CD14-positive monocyte (primary cell): ENCODE results near the gene PLAGL2. TPM values are rescaled to one million over a fixed set of nuclear protein-coding genes. Genes with fewer than 3 reads are reported as not detected.
A peak's percentile ranks its signal among the peaks of the same experiment; 100 is the strongest.

Source experiments
- DNase-seq, 3 donors: peaks; one replicate each; pipeline ENCODE4 v3.0.0-alpha.2; 2011 to 2022
- H2AFZ ChIP-seq: 2 replicates; pipeline ENCODE4 v1.6.0; 2012; ENCODE audit warnings: mild to moderate bottlenecking, low read depth, low read length, inconsistent platforms; ENCODE audit not compliant: insufficient read depth, poor library complexity, severe bottlenecking
- H3K27ac ChIP-seq, 2 donors: 1 replicate in 1 of 2; 2 replicates in 1 of 2; pipeline ENCODE4 v1.5.1; 2012 to 2013; ENCODE audit warnings: low read length in 2 of 2, control low read depth in 1 of 2, inconsistent platforms in 1 of 2, low read depth in 1 of 2, mild to moderate bottlenecking in 1 of 2
- H3K27me3 ChIP-seq, 2 donors: one replicate each; pipeline versions ENCODE4 v1.6.0 to v1.6.1; 2011 to 2013; ENCODE audit warnings: low read length in 2 of 2; ENCODE audit not compliant: control insufficient read depth in 2 of 2, insufficient read depth in 2 of 2
- H3K36me3 ChIP-seq, 2 donors: replicated peaks in 1 of 2; 1 replicate in 1 of 2; 2 replicates in 1 of 2; pipeline versions ENCODE4 v1.5.1 to v1.6.1; 2012 to 2013; ENCODE audit warnings: low read length in 2 of 2, control low read depth in 1 of 2, inconsistent platforms in 1 of 2, mild to moderate bottlenecking in 1 of 2; ENCODE audit not compliant: insufficient read depth in 2 of 2, control insufficient read depth in 1 of 2
- H3K4me1 ChIP-seq, 2 donors: 1 replicate in 1 of 2; 2 replicates in 1 of 2; pipeline versions ENCODE4 v1.5.1 to v1.6.1; 2012 to 2013; ENCODE audit warnings: low read length in 2 of 2, control low read depth in 1 of 2, inconsistent platforms in 1 of 2, mild to moderate bottlenecking in 1 of 2, moderate library complexity in 1 of 2; ENCODE audit not compliant: insufficient read depth in 2 of 2, control insufficient read depth in 1 of 2
- H3K4me2 ChIP-seq: replicated peaks from 2 replicates; pipeline ENCODE3; 2012; ENCODE audit warnings: low read length, moderate library complexity, mild to moderate bottlenecking; ENCODE audit not compliant: poor library complexity, severe bottlenecking; ENCODE audit errors: extremely low read depth
- H3K4me3 ChIP-seq, 3 experiments: fragments of 200-600 bp in 1 of 3; sonication (generic) in 1 of 3; replicated peaks in 1 of 3; 1 replicate in 2 of 3; 2 replicates in 1 of 3; pipeline ENCODE4 v1.5.1; 2011 to 2013; ENCODE audit warnings: low read length in 3 of 3, mild to moderate bottlenecking in 3 of 3, control low read depth in 2 of 3, low read depth in 2 of 3, inconsistent platforms in 1 of 3, moderate library complexity in 1 of 3
- H3K79me2 ChIP-seq: 2 replicates; pipeline ENCODE4 v1.6.0; 2012; ENCODE audit warnings: mild to moderate bottlenecking, control low read depth, inconsistent platforms, low read length, moderate library complexity; ENCODE audit not compliant: insufficient read depth
- H3K9ac ChIP-seq: 2 replicates; pipeline ENCODE4 v1.6.0; 2017; ENCODE audit warnings: low read length, mild to moderate bottlenecking; ENCODE audit not compliant: insufficient read depth, poor library complexity, severe bottlenecking
- H3K9me3 ChIP-seq, 2 donors: replicated peaks in 1 of 2; 1 replicate in 1 of 2; 2 replicates in 1 of 2; pipeline versions ENCODE4 v1.5.1 to v1.6.1; 2012 to 2013; ENCODE audit warnings: low read length in 2 of 2, control low read depth in 1 of 2; ENCODE audit not compliant: control insufficient read depth in 1 of 2, insufficient read depth in 1 of 2
- H4K20me1 ChIP-seq: 2 replicates; pipeline ENCODE4 v1.6.0; 2012; ENCODE audit warnings: mild to moderate bottlenecking, low read length, control low read depth, moderate library complexity; ENCODE audit not compliant: insufficient read depth
- H3K27ac Mint-ChIP-seq, 7 donors: one replicate each; pipeline ENCODE4 v1.8.0; 2020; ENCODE audit warnings: mild to moderate bottlenecking in 7 of 7, mixed read lengths in 7 of 7, moderate library complexity in 6 of 7, inconsistent platforms in 2 of 7
- H3K27me3 Mint-ChIP-seq, 3 donors: one replicate each; pipeline ENCODE4 v1.8.0; 2021 to 2022; ENCODE audit warnings: low read depth in 3 of 3, mild to moderate bottlenecking in 3 of 3, mixed read lengths in 3 of 3, moderate library complexity in 3 of 3, inconsistent platforms in 1 of 3
- H3K36me3 Mint-ChIP-seq, 2 donors: one replicate each; pipeline ENCODE4 v1.8.0; 2020; ENCODE audit warnings: mixed read lengths in 2 of 2, inconsistent platforms in 1 of 2, mild to moderate bottlenecking in 1 of 2
- H3K4me1 Mint-ChIP-seq: one replicate; pipeline ENCODE4 v1.8.0; 2020; ENCODE audit warnings: mild to moderate bottlenecking, mixed read lengths
- H3K4me3 Mint-ChIP-seq, 2 donors: one replicate each; pipeline ENCODE4 v1.8.0; 2020; ENCODE audit warnings: mild to moderate bottlenecking in 2 of 2, mixed read lengths in 2 of 2, moderate library complexity in 1 of 2
- H3K9me3 Mint-ChIP-seq, 7 donors: one replicate each; pipeline ENCODE4 v1.8.0; 2020 to 2022; ENCODE audit warnings: mixed read lengths in 7 of 7, mild to moderate bottlenecking in 6 of 7, moderate library complexity in 6 of 7, inconsistent platforms in 2 of 7
- WGBS: methylation state at CpG from one replicate; pipeline ENCODE4 v1.1.5; 2013; ENCODE audit warnings: missing lambda C conversion rate; ENCODE audit not compliant: insufficient coverage; 5-methylcytosine and 5-hydroxymethylcytosine counted together
- intact Hi-C, 2 donors: fragments of 100-400 bp; cut with micrococcal nuclease; formaldehyde crosslinking; loops; one replicate each; pipeline versions ENCODE4 v1.15.0 to v1.15.1; 2023
- polyA plus RNA-seq, 3 donors: library from polyadenylated mRNA; depleted of rRNA in 1 of 3; unstranded in 2 of 3; stranded (reverse) in 1 of 3; fragments of 300-500 nt in 2 of 3; fragments of >200 nt in 1 of 3; fragmentation: Illumina TruSeq in 2 of 3; gene quantifications; 1 replicate in 2 of 3; 2 replicates in 1 of 3; pipeline ENCODE4 v1.2.3, GENCODE V29; 2012 to 2021
- TF ChIP-seq, protein P1 (sequence below): fragments of 200-600 bp; IDR thresholded peaks from one replicate; pipeline ENCODE4 v1.8.0; 2022; ENCODE audit warnings: antibody characterized with exemption, mild to moderate bottlenecking

Gene PLAGL2
- polyA plus RNA-seq, 3 donors, result 6.2 to 31.7 (median 14.7) TPM

DNA sequence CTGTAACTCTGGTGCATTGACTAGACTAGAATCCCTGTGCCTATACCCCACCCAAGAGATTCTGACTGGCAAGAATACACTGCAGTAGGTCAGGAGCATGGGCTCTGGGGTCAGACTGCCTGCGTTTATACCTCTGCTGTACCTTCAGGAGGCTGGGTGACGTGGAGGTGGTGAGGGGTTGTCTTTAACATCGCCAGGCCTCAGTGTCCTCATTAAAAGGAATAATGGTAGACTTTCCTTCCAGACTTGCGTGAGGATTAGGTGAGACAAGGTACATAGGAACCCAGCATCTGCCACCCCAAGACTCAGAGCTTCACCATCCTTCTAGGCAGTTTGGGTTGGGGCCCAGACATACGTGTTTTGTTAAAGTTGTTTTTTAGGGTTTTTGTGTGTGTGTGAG, 53.8 kb downstream of the PLAGL2 start:
- Histone ChIP-seq H3K4me1 (peaks cover 18 to 38% of the 10 kb centered on the region in 2 donors), H3K4me2 (no peak overlapping the region), H4K20me1 (no peaks in the 10 kb centered on the region), H3K9ac (no peak overlapping the region), H3K4me3 (no peak overlapping the region), H3K36me3 (peaks cover 65 to 78% of the 10 kb centered on the region in 2 donors), H3K27me3 (no peaks in the 10 kb centered on the region), H2AFZ (no peak overlapping the region), H3K27ac (no peak overlapping the region), H3K79me2 (peaks cover 3% of the 10 kb centered on the region), H3K9me3 (no peaks in the 10 kb centered on the region)
- Mint-ChIP-seq H3K27me3 (peaks cover 0 to 6% (median 0%) of the 10 kb centered on the region in 3 donors), H3K27ac (peak overlapping the region in 6 of 7 donors; percentile 30 to 99 (median 88)), H3K4me3 (no peak overlapping the region), H3K36me3 (peaks cover 74 to 91% of the 10 kb centered on the region in 2 donors), H3K9me3 (peaks cover 0 to 2% (median 0%) of the 10 kb centered on the region in 7 donors), H3K4me1 (peaks cover 41% of the 10 kb centered on the region)
- no CpG with 5 or more reads among the region's 5 CpGs for WGBS
- TF ChIP-seq, protein P1, sequence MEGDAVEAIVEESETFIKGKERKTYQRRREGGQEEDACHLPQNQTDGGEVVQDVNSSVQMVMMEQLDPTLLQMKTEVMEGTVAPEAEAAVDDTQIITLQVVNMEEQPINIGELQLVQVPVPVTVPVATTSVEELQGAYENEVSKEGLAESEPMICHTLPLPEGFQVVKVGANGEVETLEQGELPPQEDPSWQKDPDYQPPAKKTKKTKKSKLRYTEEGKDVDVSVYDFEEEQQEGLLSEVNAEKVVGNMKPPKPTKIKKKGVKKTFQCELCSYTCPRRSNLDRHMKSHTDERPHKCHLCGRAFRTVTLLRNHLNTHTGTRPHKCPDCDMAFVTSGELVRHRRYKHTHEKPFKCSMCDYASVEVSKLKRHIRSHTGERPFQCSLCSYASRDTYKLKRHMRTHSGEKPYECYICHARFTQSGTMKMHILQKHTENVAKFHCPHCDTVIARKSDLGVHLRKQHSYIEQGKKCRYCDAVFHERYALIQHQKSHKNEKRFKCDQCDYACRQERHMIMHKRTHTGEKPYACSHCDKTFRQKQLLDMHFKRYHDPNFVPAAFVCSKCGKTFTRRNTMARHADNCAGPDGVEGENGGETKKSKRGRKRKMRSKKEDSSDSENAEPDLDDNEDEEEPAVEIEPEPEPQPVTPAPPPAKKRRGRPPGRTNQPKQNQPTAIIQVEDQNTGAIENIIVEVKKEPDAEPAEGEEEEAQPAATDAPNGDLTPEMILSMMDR, result no peak
- intact Hi-C loops, result loop anchor here in 1 of 2 donors (2.0 kb wide), 1 partner anchor 41 kb away; no protein-coding TSS in a partner anchor
- DNase-seq, result no peak

DNA sequence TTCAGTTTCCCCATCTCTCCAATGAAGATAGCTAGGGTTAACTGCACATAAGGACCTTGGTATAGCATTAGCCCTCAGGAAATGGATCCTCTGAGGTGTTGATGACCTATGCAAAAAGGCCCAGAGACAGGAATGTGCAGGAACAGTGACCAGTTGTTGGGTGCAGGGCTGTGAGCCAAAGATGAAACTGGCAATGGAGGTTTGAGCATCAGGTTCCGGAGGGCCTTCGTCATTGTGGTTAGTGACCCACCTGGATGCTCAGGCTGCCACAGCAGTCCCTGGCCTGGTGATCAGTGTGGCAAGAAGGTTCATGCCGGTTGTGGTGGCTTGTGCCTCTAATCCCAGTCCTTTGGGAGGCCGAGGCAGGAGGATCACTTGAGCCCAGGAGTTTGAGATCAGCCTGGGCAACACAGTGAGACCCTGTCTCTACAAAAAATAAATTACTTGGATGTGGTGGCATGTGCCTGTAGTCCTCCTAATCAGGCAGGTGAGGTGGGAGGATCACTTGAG, 54.3 kb downstream of the PLAGL2 start:
- Histone ChIP-seq H3K4me1 (peaks cover 18 to 38% of the 10 kb centered on the region in 2 donors), H4K20me1 (no peaks in the 10 kb centered on the region), H3K4me3 (no peak overlapping the region), H3K4me2 (no peak overlapping the region), H3K9ac (no peak overlapping the region), H3K27ac (peak overlapping the region in 1 of 2 donors; percentile 22), H3K79me2 (peaks cover 3% of the 10 kb centered on the region), H3K27me3 (no peaks in the 10 kb centered on the region), H2AFZ (no peak overlapping the region), H3K9me3 (no peaks in the 10 kb centered on the region), H3K36me3 (peaks cover 64 to 78% of the 10 kb centered on the region in 2 donors)
- Mint-ChIP-seq H3K27ac (peak overlapping the region in 2 of 7 donors; percentile 84 to 94), H3K27me3 (peaks cover 0 to 6% (median 0%) of the 10 kb centered on the region in 3 donors), H3K9me3 (peaks cover 0 to 2% (median 0%) of the 10 kb centered on the region in 7 donors), H3K4me3 (no peak overlapping the region), H3K4me1 (peaks cover 41% of the 10 kb centered on the region), H3K36me3 (peaks cover 72 to 90% of the 10 kb centered on the region in 2 donors)
- 100% methylated on average over 3 of the region's 4 CpGs for WGBS
- TF ChIP-seq, protein P1, result no peak
- DNase-seq, result no peak
- intact Hi-C loops, result no loop called here
